Measurements from ENCODE around the gene OAS1.
"Not testable (repeated sequence)": the region's sequence is repeated elsewhere in the genome, so short reads cannot be mapped to it uniquely, and the experiment has no call there.

Gene OAS1

GRCh38 chr12:112900298-112901145 is 6.2 kb upstream of the OAS1 start:
- DNase-seq = no peak

- DNase-seq = no peak
These were observed 5.5 kb upstream of the OAS1 start for GRCh38 chr12:112901271-112901670.

GRCh38 chr12:112904571-112904970 is 2.2 kb upstream of the OAS1 start:
- no peak for DNase-seq

- DNase-seq = no peak
These were observed 1.2 kb upstream of the OAS1 start for GRCh38 chr12:112905451-112906089.

GRCh38 chr12:112907415-112908157 is 824 bp downstream of the OAS1 start:
- DNase-seq = no peak

- DNase-seq = no peak
These were observed 1.8 kb downstream of the OAS1 start for GRCh38 chr12:112908548-112908947.

- DNase-seq = no peak
These were observed 2.9 kb downstream of the OAS1 start for GRCh38 chr12:112909693-112910092.

GRCh38 chr12:112913038-112913688 is 6.4 kb downstream of the OAS1 start:
- DNase-seq = no peak

GRCh38 chr12:112913888-112914287 is 7.1 kb downstream of the OAS1 start:
- DNase-seq = not testable (repeated sequence)

GRCh38 chr12:112916270-112916669 is 9.5 kb downstream of the OAS1 start:
- DNase-seq = no peak

GRCh38 chr12:112919121-112919520 is 12.4 kb downstream of the OAS1 start:
- DNase-seq = no peak

- no peak for DNase-seq
These were observed 18.2 kb downstream of the OAS1 start for GRCh38 chr12:112924986-112925385.

GRCh38 chr12:112926416-112927033 is 19.8 kb downstream of the OAS1 start:
- DNase-seq = not testable (repeated sequence)

- no peak for DNase-seq
These were observed 20.7 kb downstream of the OAS1 start for GRCh38 chr12:112927475-112927874.

GRCh38 chr12:112927925-112928324 is 21.2 kb downstream of the OAS1 start:
- DNase-seq = no peak

- DNase-seq = no peak
These were observed 22.2 kb downstream of the OAS1 start for GRCh38 chr12:112928978-112929377.

- no peak for DNase-seq
These were observed 23.0 kb downstream of the OAS1 start for GRCh38 chr12:112929715-112930114.

- DNase-seq = no peak
These were observed 23.6 kb downstream of the OAS1 start for GRCh38 chr12:112930350-112930749.

GRCh38 chr12:112932485-112933128 is 25.8 kb downstream of the OAS1 start:
- no peak for DNase-seq

- no peak for DNase-seq
These were observed 26.4 kb downstream of the OAS1 start for GRCh38 chr12:112933129-112933505.

GRCh38 chr12:112936264-112936663 is 29.5 kb downstream of the OAS1 start:
- no peak for DNase-seq

- DNase-seq = no peak
These were observed 30.2 kb downstream of the OAS1 start for GRCh38 chr12:112936927-112937326.
